ENCODE data around the gene STPG3.

STPG3 gene

DNA sequence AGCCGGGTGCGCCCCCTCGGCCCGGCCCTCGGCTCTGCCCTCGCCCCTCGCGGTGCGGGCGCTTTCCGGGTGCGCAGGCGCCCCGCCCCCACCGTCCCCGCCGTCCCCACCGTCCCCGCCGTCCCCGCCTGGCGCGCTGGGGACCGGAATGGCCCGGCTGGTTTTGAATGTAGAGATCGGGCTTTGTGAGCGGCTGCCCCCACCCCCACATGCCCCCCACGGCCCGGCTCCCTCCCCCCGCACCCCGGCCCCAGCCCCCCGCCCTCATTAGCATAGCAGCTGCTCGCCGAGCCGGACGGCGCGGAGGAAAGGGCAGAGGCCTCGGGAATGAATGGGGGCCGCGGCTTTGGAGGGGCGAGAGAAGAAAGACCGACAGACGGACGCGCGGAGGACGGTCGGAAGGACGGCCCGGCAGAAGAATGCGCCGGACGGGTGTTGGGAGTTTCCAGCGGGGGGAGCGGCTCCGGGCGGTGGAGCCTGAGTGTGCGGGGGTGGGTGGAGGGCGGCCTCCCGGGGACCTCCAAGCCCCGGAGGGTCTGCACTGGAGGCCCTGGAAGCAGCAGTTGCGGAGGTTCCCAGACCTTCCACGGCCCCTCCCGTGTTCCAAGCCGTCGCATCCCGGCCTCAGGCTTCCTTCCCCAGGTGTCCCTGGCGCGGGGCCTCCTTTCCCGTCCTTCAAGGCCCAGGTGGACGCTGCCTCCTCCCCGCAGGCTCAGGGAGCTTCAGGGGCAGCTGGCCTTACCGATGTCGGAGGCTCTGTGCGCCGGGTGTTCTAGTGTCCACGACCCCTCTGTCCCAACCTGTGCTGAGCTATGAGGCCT lies 45.0 kb downstream of the STPG3 start:
- Histone ChIP-seq H3K4me1 (ENCODE audit: insufficient read depth, insufficient read length) (peaks cover 25% of the 10 kb centered on the region), H3K27me3 (ENCODE audit: insufficient read depth, insufficient read length) (peaks cover 18% of the 10 kb centered on the region), H3K36me3 (ENCODE audit: insufficient read depth, insufficient read length, low read length) (peaks cover 7% of the 10 kb centered on the region), H3K9ac (ENCODE audit: insufficient read length, low read depth) (peak overlapping the region; percentile 66), H3K4me3 (ENCODE audit: insufficient read length, low read depth) (peak overlapping the region; percentile 39), H3K9me3 (ENCODE audit: insufficient read depth, low read length) (peaks cover 5% of the 10 kb centered on the region; the same call in 1 of the 2 replicates)
- no peak for DNase-seq (ENCODE audit: low read depth, low spot score)
- TF ChIP-seq ZNF274 (IDR thresholded peaks at IDR 0.05; ENCODE audit: low read depth, low read length) = no peak
- no peak for TF ChIP-seq YY1 (IDR thresholded peaks at IDR 0.05; ENCODE audit: insufficient read depth, insufficient read length)
- TF ChIP-seq SUZ12 (IDR thresholded peaks at IDR 0.05; ENCODE audit: extremely low read depth, insufficient read depth, insufficient read length) = no peak

DNA sequence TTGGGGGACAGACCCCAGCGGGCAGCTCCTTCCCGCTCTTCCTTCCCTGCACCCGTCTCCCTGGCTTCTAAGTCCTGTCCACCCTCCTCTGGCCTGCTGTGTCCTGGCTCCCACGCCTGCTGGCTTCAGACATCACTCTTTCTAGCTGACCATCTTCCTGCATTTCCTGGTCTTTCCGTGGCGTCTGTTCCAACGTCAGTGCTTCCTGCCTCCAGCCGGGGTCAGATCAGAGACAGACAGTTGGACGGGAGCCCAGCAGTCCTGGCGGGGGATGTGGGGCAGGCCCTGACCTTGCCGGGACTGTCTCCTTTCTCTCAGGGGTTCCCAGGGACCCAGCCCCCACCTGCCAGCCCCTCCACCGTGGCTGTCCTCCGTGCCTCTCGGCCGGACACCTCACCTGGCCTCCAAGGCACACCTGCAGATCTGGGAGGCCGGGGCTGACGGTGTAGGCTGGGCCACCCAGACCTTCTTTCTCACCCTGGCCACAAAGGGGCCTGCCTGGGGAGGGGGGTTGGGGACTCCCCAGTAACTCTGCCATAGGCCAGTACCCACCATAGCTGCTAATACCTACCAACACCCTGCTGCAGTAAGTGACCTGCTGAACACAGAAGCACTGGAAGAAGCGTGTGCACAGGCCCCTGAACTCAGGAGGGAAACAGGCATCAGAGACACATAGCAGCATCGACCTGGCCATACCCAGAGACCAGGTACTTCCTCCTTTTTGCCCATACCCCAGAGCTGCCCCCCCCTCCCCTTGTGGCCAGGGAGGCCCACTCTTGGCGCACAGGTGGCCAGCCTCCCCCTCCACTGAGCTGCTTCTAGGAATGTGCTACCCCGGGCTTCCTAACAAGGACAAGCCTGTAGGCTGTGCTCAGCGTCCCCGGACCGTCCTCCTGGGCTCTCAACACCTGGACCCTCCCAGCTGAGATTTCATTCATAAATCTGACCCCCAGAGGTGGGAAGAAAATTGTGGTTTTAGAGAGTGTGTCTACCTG lies 45.9 kb downstream of the STPG3 start:
- TF ChIP-seq ZNF274 (IDR thresholded peaks at IDR 0.05; ENCODE audit: low read depth, low read length) = no peak
- no peak for TF ChIP-seq YY1 (IDR thresholded peaks at IDR 0.05; ENCODE audit: insufficient read depth, insufficient read length)
- TF ChIP-seq SUZ12 (IDR thresholded peaks at IDR 0.05; ENCODE audit: extremely low read depth, insufficient read depth, insufficient read length) = no peak
- Histone ChIP-seq H3K4me1 (ENCODE audit: insufficient read depth, insufficient read length) (peaks cover 25% of the 10 kb centered on the region), H3K36me3 (ENCODE audit: insufficient read depth, insufficient read length, low read length) (peaks cover 7% of the 10 kb centered on the region), H3K4me3 (ENCODE audit: insufficient read length, low read depth) (peak overlapping the region; percentile 29), H3K9ac (ENCODE audit: insufficient read length, low read depth) (peak overlapping the region; percentile 62), H3K27me3 (ENCODE audit: insufficient read depth, insufficient read length) (peaks cover 18% of the 10 kb centered on the region), H3K9me3 (ENCODE audit: insufficient read depth, low read length) (peaks cover 5% of the 10 kb centered on the region; the same call in 1 of the 2 replicates)
- no peak for DNase-seq (ENCODE audit: low read depth, low spot score)

DNA sequence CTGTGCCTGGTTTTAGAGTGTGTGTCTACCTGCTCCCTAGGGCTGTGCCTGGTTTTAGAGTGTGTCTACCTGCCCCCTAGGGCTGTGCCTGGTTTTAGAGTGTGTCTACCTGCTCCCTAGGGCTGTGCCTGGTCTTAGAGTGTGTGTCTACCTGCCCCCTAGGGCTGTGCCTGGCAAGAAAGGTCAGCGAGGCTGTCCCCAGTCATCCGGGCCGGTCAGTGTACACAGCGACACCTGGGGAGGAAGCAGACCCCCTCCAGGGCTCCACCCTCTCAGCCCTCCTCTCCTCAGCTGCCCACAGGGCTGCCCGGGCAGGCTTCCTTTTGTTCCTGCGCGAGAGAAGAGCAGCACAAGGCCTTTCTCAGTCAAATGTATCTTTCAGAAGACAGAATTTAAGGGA lies 46.9 kb downstream of the STPG3 start:
- Histone ChIP-seq H3K9me3 (ENCODE audit: insufficient read depth, low read length) (peaks cover 5% of the 10 kb centered on the region; the same call in 1 of the 2 replicates), H3K4me3 (ENCODE audit: insufficient read length, low read depth) (no peak overlapping the region), H3K27me3 (ENCODE audit: insufficient read depth, insufficient read length) (peaks cover 24% of the 10 kb centered on the region), H3K9ac (ENCODE audit: insufficient read length, low read depth) (peak overlapping the region; percentile 46), H3K4me1 (ENCODE audit: insufficient read depth, insufficient read length) (peaks cover 30% of the 10 kb centered on the region), H3K36me3 (ENCODE audit: insufficient read depth, insufficient read length, low read length) (peaks cover 7% of the 10 kb centered on the region)
- no peak for DNase-seq (ENCODE audit: low read depth, low spot score)
- TF ChIP-seq YY1 (IDR thresholded peaks at IDR 0.05; ENCODE audit: insufficient read depth, insufficient read length) (no peak), SUZ12 (IDR thresholded peaks at IDR 0.05; ENCODE audit: extremely low read depth, insufficient read depth, insufficient read length) (no peak), ZNF274 (IDR thresholded peaks at IDR 0.05; ENCODE audit: low read depth, low read length) (no peak)

DNA sequence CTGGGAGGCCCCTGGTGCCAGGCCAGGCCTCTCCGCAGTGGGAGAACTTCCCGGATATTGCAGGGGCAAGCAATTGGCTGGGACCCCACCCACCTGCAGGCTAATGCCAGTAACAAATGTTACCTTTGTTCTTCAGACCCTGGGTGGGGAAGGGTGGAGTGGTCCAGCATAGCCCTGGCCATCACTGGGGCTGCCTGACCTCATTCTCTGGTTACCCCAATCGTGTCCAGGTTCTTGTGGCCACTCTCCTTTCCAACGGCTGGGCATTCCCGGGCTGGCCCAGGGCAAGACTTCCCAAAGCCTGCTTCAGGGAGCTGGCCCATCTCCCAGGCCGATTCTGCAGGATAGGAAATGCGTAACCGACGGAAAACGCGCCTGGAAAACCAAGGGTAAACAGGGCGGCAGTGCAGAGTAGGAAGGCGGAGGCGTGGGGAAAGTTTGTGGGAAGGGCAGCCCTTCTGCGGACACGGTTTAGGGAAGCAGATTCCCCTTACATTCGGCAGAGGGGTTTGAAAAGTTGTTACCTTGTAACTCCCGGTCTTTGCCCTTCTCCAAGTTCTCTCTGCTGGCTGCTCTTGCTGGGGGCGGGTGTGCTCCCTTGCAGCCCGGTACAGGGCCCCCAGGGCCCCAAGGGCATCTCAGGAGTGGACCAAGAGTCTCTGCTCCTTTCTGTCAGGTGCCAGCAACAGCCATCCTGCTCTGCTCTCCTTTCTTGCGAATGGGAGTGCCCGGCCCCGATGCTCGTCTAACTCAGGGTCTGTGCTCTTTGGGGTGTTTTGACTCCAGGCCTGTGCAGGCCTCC lies 47.5 kb downstream of the STPG3 start:
- peak overlapping the region; percentile 16 for H3K4me3 ChIP-seq (ENCODE audit: insufficient read length, low read depth)
- TF ChIP-seq SUZ12 (IDR thresholded peaks at IDR 0.05; ENCODE audit: extremely low read depth, insufficient read depth, insufficient read length) = no peak
- DNase-seq (ENCODE audit: low read depth, low spot score) = no peak

DNA sequence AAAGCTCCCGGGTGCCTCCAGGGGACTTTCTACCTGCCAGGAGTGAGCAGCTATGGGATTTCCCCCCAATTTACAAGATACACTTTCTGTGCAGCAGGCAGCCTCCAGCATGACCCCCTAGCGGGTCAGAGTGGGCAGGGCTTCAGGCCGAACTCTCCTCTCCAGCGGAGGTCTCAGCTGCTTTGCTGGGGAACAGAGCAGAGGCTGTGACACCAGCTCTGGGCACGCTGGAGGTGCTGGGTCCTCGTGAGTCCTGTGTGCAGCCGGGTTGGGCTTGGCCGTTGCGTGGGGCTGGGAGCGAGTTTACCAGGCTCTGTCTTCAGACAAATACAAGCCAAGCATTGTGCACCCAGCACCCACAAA lies 48.1 kb downstream of the STPG3 start:
- Histone ChIP-seq H3K4me3 (ENCODE audit: insufficient read length, low read depth) (peak overlapping the region; percentile 0), H3K9me3 (ENCODE audit: insufficient read depth, low read length) (peaks cover 2% of the 10 kb centered on the region; the same call in 1 of the 2 replicates), H3K27me3 (ENCODE audit: insufficient read depth, insufficient read length) (peaks cover 36% of the 10 kb centered on the region), H3K9ac (ENCODE audit: insufficient read length, low read depth) (peak overlapping the region; percentile 65), H3K36me3 (ENCODE audit: insufficient read depth, insufficient read length, low read length) (peaks cover 7% of the 10 kb centered on the region), H3K4me1 (ENCODE audit: insufficient read depth, insufficient read length) (peaks cover 42% of the 10 kb centered on the region)
- no peak for DNase-seq (ENCODE audit: low read depth, low spot score)
- TF ChIP-seq ZNF274 (IDR thresholded peaks at IDR 0.05; ENCODE audit: low read depth, low read length) = no peak

More for the DNA sequence above, 47.5 kb downstream of the STPG3 start:
- H3K9me3 ChIP-seq (ENCODE audit: insufficient read depth, low read length) = peaks cover 5% of the 10 kb centered on the region; the same call in 1 of the 2 replicates
- peaks cover 7% of the 10 kb centered on the region for H3K36me3 ChIP-seq (ENCODE audit: insufficient read depth, insufficient read length, low read length)
- H3K27me3 ChIP-seq (ENCODE audit: insufficient read depth, insufficient read length) = peaks cover 31% of the 10 kb centered on the region
- peaks cover 36% of the 10 kb centered on the region for H3K4me1 ChIP-seq (ENCODE audit: insufficient read depth, insufficient read length)
- H3K9ac ChIP-seq (ENCODE audit: insufficient read length, low read depth) = peak overlapping the region; percentile 65

DNA sequence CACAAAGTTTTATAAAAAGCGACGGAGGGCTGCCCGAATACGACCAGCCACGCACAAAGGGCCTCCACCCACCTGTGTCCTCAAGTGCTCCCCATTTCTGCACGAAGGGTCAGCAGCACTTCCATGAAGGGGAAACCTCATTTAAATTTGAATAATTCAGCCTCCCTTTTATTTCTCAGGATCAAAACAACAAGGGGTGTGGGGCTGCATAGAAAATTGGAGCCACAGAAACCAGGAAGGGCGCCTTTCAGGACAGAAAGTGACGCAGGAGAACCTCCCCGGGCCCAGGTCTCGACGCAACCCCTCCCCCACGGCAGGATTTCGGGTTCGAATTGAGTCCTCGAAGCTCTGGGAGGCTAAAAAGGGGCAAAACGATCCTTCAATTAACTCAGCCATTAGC lies 48.9 kb downstream of the STPG3 start:
- Histone ChIP-seq H3K4me1 (ENCODE audit: insufficient read depth, insufficient read length) (peaks cover 47% of the 10 kb centered on the region), H3K4me3 (ENCODE audit: insufficient read length, low read depth) (peak overlapping the region; percentile 98), H3K9me3 (ENCODE audit: insufficient read depth, low read length) (no peaks in the 10 kb centered on the region), H3K36me3 (ENCODE audit: insufficient read depth, insufficient read length, low read length) (peaks cover 7% of the 10 kb centered on the region), H3K9ac (ENCODE audit: insufficient read length, low read depth) (peak overlapping the region; percentile 99), H3K27me3 (ENCODE audit: insufficient read depth, insufficient read length) (peaks cover 30% of the 10 kb centered on the region)
- no peak for DNase-seq (ENCODE audit: low read depth, low spot score)
- no peak for TF ChIP-seq SUZ12 (IDR thresholded peaks at IDR 0.05; ENCODE audit: extremely low read depth, insufficient read depth, insufficient read length)
- no peak for TF ChIP-seq ZNF274 (IDR thresholded peaks at IDR 0.05; ENCODE audit: low read depth, low read length)
- no peak for TF ChIP-seq YY1 (IDR thresholded peaks at IDR 0.05; ENCODE audit: insufficient read depth, insufficient read length)
